ENCODE results near the gene ABCA7.
A peak's percentile ranks its signal among the peaks of the same experiment; 100 is the strongest.

ABCA7 gene

DNA sequence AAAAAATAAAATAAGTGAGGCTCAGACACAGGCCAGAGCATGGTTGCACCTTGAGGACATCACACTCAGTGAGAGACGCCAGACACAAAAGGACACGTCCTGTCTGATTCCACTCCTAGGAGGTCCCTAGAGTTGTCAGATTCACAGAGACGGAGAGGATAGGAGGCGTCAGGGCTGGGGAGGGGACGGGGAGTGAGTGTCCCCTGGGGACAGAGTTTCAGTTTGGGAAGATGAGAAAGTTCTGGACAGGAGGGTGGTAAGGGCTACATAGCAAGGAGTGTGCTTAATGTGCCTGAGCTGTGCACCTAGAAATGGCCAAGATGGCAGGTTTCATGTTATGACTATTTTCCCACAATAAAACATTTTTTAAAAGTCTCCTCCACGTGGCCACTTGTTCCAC lies 41.8 kb upstream of the ABCA7 start:
- no peaks in the 10 kb centered on the region for H3K9me3 Mint-ChIP-seq
- H3K36me3 Mint-ChIP-seq (ENCODE audit: insufficient read depth), result peaks cover 16% of the 10 kb centered on the region
- no peak overlapping the region for H3K4me3 Mint-ChIP-seq
- H3K27ac Mint-ChIP-seq (ENCODE audit: low read depth), result peak overlapping the region; percentile 55
- ATAC-seq (replicated peaks; ENCODE audit: extremely low read depth, poor library complexity, severe bottlenecking) (no peak), DNase-seq (ENCODE audit: low spot score in 2 of 2) (no peak)
- peaks cover 18% of the 10 kb centered on the region for H3K4me1 Mint-ChIP-seq
- H3K27me3 Mint-ChIP-seq, result peaks cover 34% of the 10 kb centered on the region

- no peaks in the 10 kb centered on the region for H3K9me3 Mint-ChIP-seq
- DNase-seq (ENCODE audit: low spot score in 2 of 2), result no peak
- peaks cover 16% of the 10 kb centered on the region for H3K36me3 Mint-ChIP-seq (ENCODE audit: insufficient read depth)
- peak overlapping the region; percentile 88 for H3K27ac Mint-ChIP-seq (ENCODE audit: low read depth)
- peak overlapping the region; percentile 60 for H3K4me3 Mint-ChIP-seq
- ATAC-seq (replicated peaks; ENCODE audit: extremely low read depth, poor library complexity, severe bottlenecking), result no peak
- H3K27me3 Mint-ChIP-seq, result peaks cover 34% of the 10 kb centered on the region
- H3K4me1 Mint-ChIP-seq, result peaks cover 18% of the 10 kb centered on the region
These were observed 40.6 kb upstream of the ABCA7 start for GRCh38 chr19:999379-999719.

DNA sequence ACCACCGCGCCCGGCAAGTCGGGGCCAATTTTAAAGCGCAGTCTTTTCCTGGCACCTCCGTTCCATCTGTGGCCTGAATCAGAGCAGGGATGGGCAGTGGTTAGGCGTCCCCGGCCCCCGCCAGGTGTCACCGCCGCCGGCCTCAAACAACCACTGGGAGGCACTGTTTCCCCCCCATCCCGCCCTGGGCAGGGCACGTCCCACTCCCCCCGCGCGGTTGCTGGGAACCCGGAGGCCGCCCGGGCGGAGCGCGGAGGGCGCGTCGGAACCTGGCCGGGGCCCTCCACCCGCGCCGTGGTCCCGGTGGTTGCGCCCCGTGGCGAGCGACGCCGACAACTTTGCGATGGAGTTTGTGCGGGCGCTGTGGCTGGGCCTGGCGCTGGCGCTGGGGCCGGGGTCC lies 39.8 kb upstream of the ABCA7 start, which contains the start of gene GRIN3B:
Gene GRIN3B (plus strand): TSS at position 325 of the 400 bp plus-strand sequence. CDS start 19 bp downstream, at position 344.
- no peak for DNase-seq (ENCODE audit: low spot score in 2 of 2)
- peaks cover 34% of the 10 kb centered on the region for H3K27me3 Mint-ChIP-seq
- peak within 1 kb of the TSS; percentile 88 for H3K27ac Mint-ChIP-seq (ENCODE audit: low read depth)

GRCh38 chr19:1000591-1001537 lies 39.0 kb upstream of the ABCA7 start:
- Mint-ChIP-seq H3K27ac (ENCODE audit: low read depth) (peak overlapping the region; percentile 46), H3K36me3 (ENCODE audit: insufficient read depth) (peaks cover 16% of the 10 kb centered on the region), H3K27me3 (peaks cover 34% of the 10 kb centered on the region), H3K9me3 (no peaks in the 10 kb centered on the region), H3K4me3 (peak overlapping the region; percentile 49), H3K4me1 (peaks cover 18% of the 10 kb centered on the region)
- DNase-seq (ENCODE audit: low spot score in 2 of 2), result no peak
- ATAC-seq (replicated peaks; ENCODE audit: extremely low read depth, poor library complexity, severe bottlenecking), result no peak

More for the DNA sequence above, 39.8 kb upstream of the ABCA7 start, which contains the start of gene GRIN3B:
- H3K4me3 Mint-ChIP-seq, result peak within 1 kb of the TSS; percentile 60
- no peak for ATAC-seq (replicated peaks; ENCODE audit: extremely low read depth, poor library complexity, severe bottlenecking)
- H3K4me1 Mint-ChIP-seq, result peaks cover 18% of the 10 kb centered on the region
- H3K9me3 Mint-ChIP-seq, result no peaks in the 10 kb centered on the region
- H3K36me3 Mint-ChIP-seq (ENCODE audit: insufficient read depth), result peaks cover 16% of the 10 kb centered on the region

DNA sequence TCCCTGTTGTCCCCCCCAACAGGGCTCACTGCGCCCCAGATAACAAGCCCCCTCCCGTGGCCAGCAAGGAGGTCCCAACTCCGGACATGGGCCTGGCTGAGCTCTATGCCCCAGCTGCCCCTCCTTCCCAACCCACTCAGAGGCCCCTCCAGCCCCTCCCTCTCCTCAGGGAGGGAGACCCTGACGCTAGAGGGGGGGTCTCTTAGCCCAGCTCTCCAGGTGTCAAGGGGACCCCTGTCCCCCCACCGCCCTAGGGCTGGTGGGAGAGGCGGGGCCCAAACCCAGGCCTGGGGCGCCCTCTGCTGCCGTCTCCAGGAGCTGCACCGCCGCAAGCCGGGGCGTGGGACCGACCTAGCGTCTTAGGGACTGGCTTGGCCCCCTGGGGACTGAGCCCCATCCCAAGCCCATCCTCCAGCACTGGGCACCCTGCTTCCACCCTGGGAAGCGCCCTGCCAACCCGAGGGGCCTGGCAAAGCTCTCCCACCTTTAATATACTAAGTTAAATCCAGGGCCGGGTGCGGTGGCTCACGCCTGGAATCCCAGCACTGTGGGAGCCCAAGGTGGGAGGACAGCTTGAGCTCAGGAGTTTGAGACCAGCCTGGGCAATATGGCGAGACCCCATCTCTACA lies 38.3 kb upstream of the ABCA7 start:
- peak; percentile 55 to 75 for DNase-seq (ENCODE audit: low spot score in 2 of 2)

DNA sequence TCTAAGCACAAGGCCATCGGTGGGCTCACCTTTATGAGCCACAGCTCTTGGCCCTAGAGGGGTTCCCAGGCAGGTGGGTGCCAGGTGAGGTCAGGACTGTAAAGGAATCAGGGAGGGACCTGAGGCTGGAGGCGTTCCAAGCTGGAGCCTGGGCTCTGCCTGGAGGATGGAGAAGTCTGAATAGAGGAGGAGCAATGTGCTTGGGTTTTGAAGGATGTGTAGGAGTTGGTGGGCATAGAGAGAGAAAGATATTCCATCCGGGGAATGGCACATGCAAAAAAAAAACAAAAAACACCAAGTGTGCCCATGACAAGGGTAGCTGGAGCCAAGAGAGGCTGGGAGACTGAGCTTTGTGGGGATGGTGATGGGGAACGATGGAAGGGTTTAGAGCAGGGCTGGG lies 37.3 kb upstream of the ABCA7 start:
- H3K4me3 Mint-ChIP-seq, result no peak overlapping the region
- no peak for DNase-seq (ENCODE audit: low spot score in 2 of 2)
- H3K36me3 Mint-ChIP-seq (ENCODE audit: insufficient read depth), result peaks cover 18% of the 10 kb centered on the region
- H3K4me1 Mint-ChIP-seq, result peaks cover 7% of the 10 kb centered on the region
- peak overlapping the region; percentile 79 for H3K27ac Mint-ChIP-seq (ENCODE audit: low read depth)
- H3K9me3 Mint-ChIP-seq, result no peaks in the 10 kb centered on the region
- ATAC-seq (replicated peaks; ENCODE audit: extremely low read depth, poor library complexity, severe bottlenecking), result no peak
- peaks cover 34% of the 10 kb centered on the region for H3K27me3 Mint-ChIP-seq

More for the DNA sequence above, 38.3 kb upstream of the ABCA7 start:
- Mint-ChIP-seq H3K4me3 (peak overlapping the region; percentile 49), H3K27me3 (peaks cover 34% of the 10 kb centered on the region), H3K36me3 (ENCODE audit: insufficient read depth) (peaks cover 13% of the 10 kb centered on the region), H3K27ac (ENCODE audit: low read depth) (no peak overlapping the region), H3K4me1 (peaks cover 11% of the 10 kb centered on the region), H3K9me3 (no peaks in the 10 kb centered on the region)
- ATAC-seq (replicated peaks; ENCODE audit: extremely low read depth, poor library complexity, severe bottlenecking), result peak; percentile 50

- DNase-seq (ENCODE audit: low spot score in 2 of 2), result no peak
- no peak for ATAC-seq (replicated peaks; ENCODE audit: extremely low read depth, poor library complexity, severe bottlenecking)
- Mint-ChIP-seq H3K27ac (ENCODE audit: low read depth) (no peak overlapping the region), H3K4me3 (no peak overlapping the region), H3K4me1 (peaks cover 7% of the 10 kb centered on the region), H3K27me3 (peaks cover 33% of the 10 kb centered on the region), H3K9me3 (no peaks in the 10 kb centered on the region), H3K36me3 (ENCODE audit: insufficient read depth) (peaks cover 18% of the 10 kb centered on the region)
These were observed 36.6 kb upstream of the ABCA7 start for GRCh38 chr19:1003283-1003682.

DNA sequence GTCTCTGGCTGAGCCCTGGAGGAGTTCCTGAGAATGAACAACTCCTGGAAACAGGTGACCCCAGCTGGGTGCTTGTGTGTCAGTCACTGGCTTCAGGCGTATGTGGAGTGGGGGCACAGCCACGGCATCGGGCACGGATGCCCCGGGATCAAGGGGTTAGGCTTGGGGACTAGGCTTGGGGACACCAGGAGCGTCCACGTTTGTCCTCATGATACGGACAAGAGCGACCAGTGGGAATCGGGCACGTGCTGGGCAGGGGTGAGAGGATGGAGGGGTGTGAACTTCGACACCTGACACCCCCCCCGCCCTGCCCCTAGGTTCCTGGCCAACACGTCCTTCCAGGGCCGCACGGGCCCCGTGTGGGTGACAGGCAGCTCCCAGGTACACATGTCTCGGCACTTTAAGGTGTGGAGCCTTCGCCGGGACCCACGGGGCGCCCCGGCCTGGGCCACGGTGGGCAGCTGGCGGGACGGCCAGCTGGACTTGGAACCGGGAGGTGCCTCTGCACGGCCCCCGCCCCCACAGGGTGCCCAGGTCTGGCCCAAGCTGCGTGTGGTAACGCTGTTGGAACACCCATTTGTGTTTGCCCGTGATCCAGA lies 35.6 kb upstream of the ABCA7 start:
- H3K9me3 Mint-ChIP-seq, result no peaks in the 10 kb centered on the region
- ATAC-seq (replicated peaks; ENCODE audit: extremely low read depth, poor library complexity, severe bottlenecking), result no peak
- peaks cover 7% of the 10 kb centered on the region for H3K4me1 Mint-ChIP-seq
- H3K4me3 Mint-ChIP-seq, result no peak overlapping the region
- H3K27me3 Mint-ChIP-seq, result peaks cover 23% of the 10 kb centered on the region
- DNase-seq (ENCODE audit: low spot score in 2 of 2), result no peak
- no peak overlapping the region for H3K27ac Mint-ChIP-seq (ENCODE audit: low read depth)
- peaks cover 19% of the 10 kb centered on the region for H3K36me3 Mint-ChIP-seq (ENCODE audit: insufficient read depth)

- no peak overlapping the region for H3K4me3 Mint-ChIP-seq
- peaks cover 24% of the 10 kb centered on the region for H3K36me3 Mint-ChIP-seq (ENCODE audit: insufficient read depth)
- peaks cover 7% of the 10 kb centered on the region for H3K4me1 Mint-ChIP-seq
- DNase-seq (ENCODE audit: low spot score in 2 of 2) (no peak), ATAC-seq (replicated peaks; ENCODE audit: extremely low read depth, poor library complexity, severe bottlenecking) (no peak)
- H3K27me3 Mint-ChIP-seq, result peaks cover 18% of the 10 kb centered on the region
- no peaks in the 10 kb centered on the region for H3K9me3 Mint-ChIP-seq
- no peak overlapping the region for H3K27ac Mint-ChIP-seq (ENCODE audit: low read depth)
These were observed 34.9 kb upstream of the ABCA7 start for GRCh38 chr19:1004803-1005664.

DNA sequence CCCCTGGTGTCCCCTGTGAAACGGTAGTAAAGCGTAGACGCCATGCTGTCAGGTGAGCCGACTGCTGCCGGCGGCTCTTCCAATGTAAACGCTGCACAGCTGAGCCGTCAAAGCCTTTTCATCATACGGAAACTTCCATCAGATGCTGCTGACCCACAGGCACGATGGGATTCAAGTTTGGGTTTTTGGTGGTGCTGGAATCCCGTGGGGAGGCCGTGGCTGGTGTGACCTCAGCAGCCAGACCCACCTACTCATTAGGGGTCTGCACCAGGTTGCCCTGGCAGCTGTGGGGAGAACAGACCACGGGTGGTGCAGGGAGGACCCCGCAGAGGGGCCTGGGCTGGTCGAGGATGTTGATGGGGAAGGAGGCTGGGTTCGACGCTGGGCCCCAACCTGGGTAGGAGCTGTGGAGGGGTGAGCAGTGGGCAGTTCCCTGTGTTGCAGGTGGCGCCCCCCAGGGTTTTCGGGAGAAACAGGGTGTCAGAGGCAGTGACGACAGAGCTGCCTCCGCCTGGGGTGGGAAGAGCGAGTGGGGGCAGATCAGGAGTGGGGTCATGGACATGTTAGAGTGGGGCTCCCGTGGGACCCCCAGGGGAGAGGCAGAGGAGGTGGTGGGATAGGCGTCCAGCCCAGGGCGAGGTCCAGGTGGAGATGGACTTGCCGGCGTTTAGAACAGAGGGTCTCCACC lies 33.1 kb upstream of the ABCA7 start:
- H3K9me3 Mint-ChIP-seq, result no peaks in the 10 kb centered on the region
- peaks cover 9% of the 10 kb centered on the region for H3K27me3 Mint-ChIP-seq
- no peak overlapping the region for H3K27ac Mint-ChIP-seq (ENCODE audit: low read depth)

DNA sequence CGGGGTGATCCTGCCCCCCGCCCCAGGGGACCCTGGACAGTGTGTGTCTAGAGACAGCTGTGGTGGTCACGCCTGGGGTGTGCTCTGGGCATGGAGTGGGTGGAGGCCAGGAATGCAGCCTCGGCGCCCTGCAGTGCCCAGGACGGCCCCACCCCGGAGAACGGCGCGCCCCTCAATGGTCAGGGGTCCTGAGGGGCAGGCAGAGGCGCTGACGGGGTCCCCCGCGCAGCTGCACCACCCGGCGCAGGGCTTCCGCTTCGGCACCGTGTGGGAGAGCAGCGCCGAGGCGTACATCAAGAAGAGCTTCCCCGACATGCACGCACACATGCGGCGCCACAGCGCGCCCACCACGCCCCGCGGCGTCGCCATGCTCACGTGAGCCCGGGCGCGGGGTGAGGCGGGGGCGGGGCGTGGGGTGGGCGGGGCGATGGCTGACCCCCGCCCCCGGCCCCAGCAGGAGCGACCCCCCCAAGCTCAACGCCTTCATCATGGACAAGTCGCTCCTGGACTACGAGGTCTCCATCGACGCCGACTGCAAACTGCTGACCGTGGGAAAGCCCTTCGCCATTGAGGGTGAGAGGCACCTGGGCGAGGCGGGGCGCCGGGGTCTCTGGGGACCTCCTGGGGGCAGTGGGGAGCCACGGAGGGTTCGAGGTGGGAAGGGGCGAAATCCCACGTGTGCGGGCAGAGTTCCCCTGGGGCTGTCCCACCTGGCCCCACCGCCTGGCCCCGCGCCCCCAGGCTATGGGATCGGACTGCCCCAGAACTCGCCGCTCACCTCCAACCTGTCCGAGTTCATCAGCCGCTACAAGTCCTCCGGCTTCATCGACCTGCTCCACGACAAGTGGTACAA lies 32.3 kb upstream of the ABCA7 start:
- no peaks in the 10 kb centered on the region for H3K4me1 Mint-ChIP-seq
- H3K27ac Mint-ChIP-seq (ENCODE audit: low read depth), result no peak overlapping the region
- H3K9me3 Mint-ChIP-seq, result no peaks in the 10 kb centered on the region
- ATAC-seq (replicated peaks; ENCODE audit: extremely low read depth, poor library complexity, severe bottlenecking) (no peak), DNase-seq (ENCODE audit: low spot score in 2 of 2) (no peak)
- H3K36me3 Mint-ChIP-seq (ENCODE audit: insufficient read depth), result peaks cover 26% of the 10 kb centered on the region
- no peak overlapping the region for H3K4me3 Mint-ChIP-seq
- peaks cover 4% of the 10 kb centered on the region for H3K27me3 Mint-ChIP-seq

More for the DNA sequence above, 33.1 kb upstream of the ABCA7 start:
- DNase-seq (ENCODE audit: low spot score in 2 of 2) (no peak), ATAC-seq (replicated peaks; ENCODE audit: extremely low read depth, poor library complexity, severe bottlenecking) (no peak)
- Mint-ChIP-seq H3K4me1 (no peaks in the 10 kb centered on the region), H3K36me3 (ENCODE audit: insufficient read depth) (peaks cover 25% of the 10 kb centered on the region), H3K4me3 (no peak overlapping the region)

All from central memory CD8-positive, alpha-beta T cell (primary cell).